Tibial artery (tissue), 4 donors: ENCODE data around the gene CBX7.

ENCODE experiments used
- DNase-seq, 2 donors: peaks; one replicate each; pipeline ENCODE4 v3.0.0-alpha.2; 2019
- H3K27ac ChIP-seq, 2 donors: fragments of 200-600 bp; sonication (generic) in 1 of 2; 1 replicate in 1 of 2; 2 replicates in 1 of 2; pipeline ENCODE4 v1.5.1; 2018 to 2019; ENCODE audit warnings: mild to moderate bottlenecking in 1 of 2
- H3K27me3 ChIP-seq, 2 donors: fragments of 200-600 bp; sonication (generic) in 1 of 2; one replicate each; pipeline versions ENCODE4 v1.5.1 to v1.6.0; 2016 to 2019
- H3K36me3 ChIP-seq, 3 donors: fragments of 200-600 bp; sonication (generic) in 2 of 3; one replicate each; pipeline ENCODE4 v1.5.1; 2016 to 2019; ENCODE audit warnings: mild to moderate bottlenecking in 2 of 3
- H3K4me1 ChIP-seq, 4 donors: fragments of 200-600 bp; sonication (generic) in 2 of 4; 1 replicate in 3 of 4; 2 replicates in 1 of 4; pipeline ENCODE4 v1.5.1; 2016 to 2019
- H3K4me3 ChIP-seq, 2 donors: fragments of 200-600 bp; sonication (generic) in 1 of 2; 1 replicate in 1 of 2; 2 replicates in 1 of 2; pipeline ENCODE4 v1.5.1; 2018 to 2019; ENCODE audit warnings: mild to moderate bottlenecking in 2 of 2
- H3K9me3 ChIP-seq, 3 donors: fragments of 200-600 bp; sonication (generic) in 1 of 3; one replicate each; pipeline ENCODE4 v1.5.1; 2016 to 2019
- CTCF ChIP-seq, 2 experiments: fragments of 200-600 bp in 1 of 2; fragments of 450-650 bp in 1 of 2; IDR thresholded peaks; one replicate each; pipeline ENCODE4 v1.5.1; 2017 to 2019; ENCODE audit warnings: antibody characterized with exemption in 2 of 2, mild to moderate bottlenecking in 1 of 2, moderate library complexity in 1 of 2
- intact Hi-C: fragments of 100-400 bp; cut with DNase I; formaldehyde crosslinking; loops from one replicate; pipeline ENCODE4 v1.15.0; 2023; ENCODE audit warnings: low total_unique reads

CBX7 gene

GRCh38 chr22:39148026-39148726 is 4.3 kb downstream of the CBX7 start:
- intact Hi-C loops, result no loop called here
- Histone ChIP-seq H3K27me3 (no peaks in the 10 kb centered on the region), H3K9me3 (no peaks in the 10 kb centered on the region), H3K4me3 (peak overlapping the region in 1 of 2 donors; percentile 76), H3K27ac (peak overlapping the region; percentile 93 to 99), H3K36me3 (peaks cover 0 to 29% (median 13%) of the 10 kb centered on the region in 3 donors), H3K4me1 (peaks cover 0 to 80% (median 68%) of the 10 kb centered on the region in 4 donors)
- TF ChIP-seq CTCF (IDR thresholded peaks at IDR 0.05), result no peak
- DNase-seq, result no peak

- no peaks in the 10 kb centered on the region for H3K27me3 ChIP-seq
- no peak for TF ChIP-seq CTCF (IDR thresholded peaks at IDR 0.05)
Measured at GRCh38 chr22:39147335-39148025, 5.0 kb downstream of the CBX7 start.

GRCh38 chr22:39146256-39147101 is 6.0 kb downstream of the CBX7 start:
- Histone ChIP-seq H3K36me3 (peaks cover 0 to 29% (median 13%) of the 10 kb centered on the region in 3 donors), H3K27ac (peak overlapping the region; percentile 93 to 99), H3K27me3 (no peaks in the 10 kb centered on the region), H3K4me3 (peak overlapping the region; percentile 81 to 91), H3K4me1 (peaks cover 0 to 82% (median 69%) of the 10 kb centered on the region in 4 donors), H3K9me3 (no peaks in the 10 kb centered on the region)
- intact Hi-C loops, result no loop called here
- peak in 1 of 2 donors; percentile 24 for DNase-seq
- no peak for TF ChIP-seq CTCF (IDR thresholded peaks at IDR 0.05)

More at GRCh38 chr22:39147335-39148025, 5.0 kb downstream of the CBX7 start:
- Histone ChIP-seq H3K9me3 (no peaks in the 10 kb centered on the region), H3K4me3 (no peak overlapping the region), H3K36me3 (peaks cover 0 to 29% (median 13%) of the 10 kb centered on the region in 3 donors), H3K27ac (peak overlapping the region; percentile 93 to 99), H3K4me1 (peaks cover 0 to 79% (median 69%) of the 10 kb centered on the region in 4 donors)
- DNase-seq, result peak in 1 of 2 donors; percentile 18
- intact Hi-C loops, result no loop called here

GRCh38 chr22:39144101-39144767 is 8.2 kb downstream of the CBX7 start:
- H3K4me3 ChIP-seq, result peak overlapping the region; percentile 81 to 91
- intact Hi-C loops, result no loop called here
- no peak for TF ChIP-seq CTCF (IDR thresholded peaks at IDR 0.05)
- H3K9me3 ChIP-seq, result no peaks in the 10 kb centered on the region
- H3K27ac ChIP-seq, result peak overlapping the region; percentile 93 to 99
- H3K36me3 ChIP-seq, result peaks cover 4 to 39% (median 24%) of the 10 kb centered on the region in 3 donors
- peak; percentile 24 to 68 for DNase-seq
- H3K27me3 ChIP-seq, result no peaks in the 10 kb centered on the region
- H3K4me1 ChIP-seq, result peaks cover 0 to 66% (median 52%) of the 10 kb centered on the region in 4 donors
